NCI-H1092 (cell line): ENCODE measurements around the gene RNF114.
"Not testable (repeated sequence)": the region's sequence is repeated elsewhere in the genome, so short reads cannot be mapped to it uniquely, and the experiment has no call there.

Source experiments
- DNase-seq: peaks from one replicate; lab custom pipeline; 2025; lab: John Stamatoyannopoulos, UW

Gene RNF114, protein sequence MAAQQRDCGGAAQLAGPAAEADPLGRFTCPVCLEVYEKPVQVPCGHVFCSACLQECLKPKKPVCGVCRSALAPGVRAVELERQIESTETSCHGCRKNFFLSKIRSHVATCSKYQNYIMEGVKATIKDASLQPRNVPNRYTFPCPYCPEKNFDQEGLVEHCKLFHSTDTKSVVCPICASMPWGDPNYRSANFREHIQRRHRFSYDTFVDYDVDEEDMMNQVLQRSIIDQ

GRCh38 chr20:49936153-49937026 lies at the start of gene RNF114:
RNF114 (plus strand) TSS chr20:49936397; CDS start chr20:49936413, 16 bp downstream.
- peak; percentile 86 for DNase-seq

DNA sequence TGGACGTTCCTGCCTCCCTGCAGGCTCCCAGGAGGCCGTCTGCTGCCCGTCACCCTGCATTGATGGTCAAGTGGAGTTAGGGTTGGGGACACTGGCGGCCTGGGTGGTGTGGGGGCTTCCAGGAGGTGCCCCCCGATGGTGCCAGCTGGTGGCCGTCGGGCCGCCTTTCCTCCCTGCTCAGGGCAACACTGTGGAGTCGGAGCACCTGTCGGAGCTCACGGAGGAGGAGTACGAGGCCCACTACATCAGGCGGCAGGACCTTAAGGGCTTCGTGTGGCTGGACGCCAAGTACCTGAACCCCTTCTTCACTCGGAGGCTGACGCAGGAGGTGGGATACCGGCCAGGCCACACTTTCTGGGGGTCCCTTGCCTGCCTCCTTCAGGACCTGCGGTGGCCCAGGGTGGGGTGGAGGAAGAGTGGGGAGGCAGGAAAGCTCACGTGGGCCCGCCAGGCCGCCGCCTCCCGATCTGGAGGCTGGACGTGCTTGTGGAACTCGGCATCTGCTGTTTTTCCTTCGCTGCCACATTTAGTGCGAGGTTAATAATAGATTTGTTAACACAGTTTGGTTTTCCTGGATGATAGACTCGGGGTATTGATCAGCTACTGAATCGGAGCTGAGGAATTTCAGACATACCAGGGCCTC lies 49.5 kb upstream of the RNF114 start:
- no peak for DNase-seq

DNA sequence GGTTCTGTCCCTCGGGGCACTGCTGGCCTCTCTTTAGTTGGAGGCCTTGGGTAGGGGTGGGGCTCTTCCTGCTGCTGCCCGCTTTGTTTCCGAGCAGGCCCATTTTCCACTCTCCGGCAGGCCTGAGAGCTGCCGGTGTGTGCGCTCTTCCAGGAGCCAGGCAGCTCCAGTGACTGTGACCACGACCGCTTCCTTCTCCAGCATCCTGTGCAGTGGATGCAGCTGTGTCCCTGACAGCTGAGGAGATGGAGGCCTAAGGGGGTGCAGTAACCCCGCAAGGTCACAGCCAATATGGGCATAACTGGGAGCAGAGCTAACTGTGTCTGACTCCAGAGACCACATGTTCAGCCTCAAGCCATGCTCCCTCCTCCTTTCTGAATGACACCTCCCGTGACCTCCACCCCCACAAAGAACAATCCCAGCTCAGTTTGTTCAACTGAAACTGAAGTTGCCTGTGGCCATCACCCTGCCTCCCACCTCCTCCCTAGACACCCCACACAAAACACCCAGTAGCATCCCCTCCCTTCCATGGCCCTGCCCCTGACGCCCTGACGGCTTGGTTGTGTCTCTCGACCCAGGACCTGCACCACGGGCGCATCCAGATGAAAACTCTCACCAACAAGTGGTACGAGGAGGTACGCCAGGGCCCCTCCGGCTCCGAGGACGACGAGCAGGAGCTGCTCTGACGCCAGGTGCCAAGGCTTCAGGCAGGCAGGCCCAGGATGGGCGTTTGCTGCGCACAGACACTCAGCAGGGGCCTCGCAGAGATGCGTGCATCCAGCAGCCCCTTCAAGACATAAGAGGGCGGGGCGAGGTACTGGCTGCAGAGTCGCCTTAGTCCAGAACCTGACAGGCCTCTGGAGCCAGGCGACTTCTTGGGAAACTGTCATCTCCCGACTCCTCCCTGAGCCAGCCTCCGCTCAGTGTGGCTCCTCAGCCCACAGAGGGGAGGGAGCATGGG lies 48.7 kb upstream of the RNF114 start:
- no peak for DNase-seq

GRCh38 chr20:49888212-49889000 lies 47.8 kb upstream of the RNF114 start:
- peak; percentile 30 for DNase-seq

DNA sequence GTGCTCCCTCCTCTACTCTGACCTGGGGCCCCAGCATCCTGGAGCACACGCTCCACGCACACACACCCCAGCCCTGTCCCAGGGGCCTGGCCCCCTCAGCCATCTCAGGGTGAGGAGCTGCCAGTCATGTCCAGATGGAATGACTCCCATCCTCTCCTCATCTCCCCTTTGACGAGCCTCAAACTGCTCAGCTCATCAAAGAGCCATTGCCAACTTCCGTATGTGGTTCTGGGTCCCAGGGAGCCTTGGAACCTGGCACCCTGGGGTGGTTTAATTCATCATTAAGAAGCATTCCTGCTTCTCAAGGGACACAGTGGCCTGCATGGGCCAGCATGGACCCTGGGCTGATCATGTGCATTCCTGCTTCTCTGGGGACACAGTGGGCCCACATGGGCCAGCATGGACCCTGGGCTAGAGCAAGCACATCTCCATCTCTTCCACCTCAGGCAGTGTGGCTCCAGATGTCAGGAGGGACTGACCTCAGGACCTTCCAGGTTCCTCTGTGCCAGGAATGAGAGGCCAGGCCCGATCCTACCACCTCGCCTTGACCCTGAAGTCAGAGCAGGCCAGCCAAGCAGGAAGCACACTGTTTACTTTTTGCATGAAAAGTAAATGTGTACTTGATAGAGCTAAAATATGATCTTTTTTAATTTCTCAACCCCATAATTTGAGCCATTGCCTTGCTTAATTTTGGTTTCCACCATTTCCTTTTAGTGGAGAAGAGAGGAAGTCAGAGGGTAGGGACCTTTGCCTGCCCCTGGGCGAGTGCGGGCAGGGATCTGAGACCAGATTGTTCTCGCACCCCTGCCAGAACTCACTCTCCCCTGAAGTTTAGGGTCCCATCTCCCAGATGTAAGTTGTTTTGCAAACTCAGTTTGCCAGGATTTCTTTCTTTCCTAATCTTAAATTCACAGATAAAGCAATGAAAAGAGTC lies 46.9 kb upstream of the RNF114 start:
- no peak for DNase-seq

DNA sequence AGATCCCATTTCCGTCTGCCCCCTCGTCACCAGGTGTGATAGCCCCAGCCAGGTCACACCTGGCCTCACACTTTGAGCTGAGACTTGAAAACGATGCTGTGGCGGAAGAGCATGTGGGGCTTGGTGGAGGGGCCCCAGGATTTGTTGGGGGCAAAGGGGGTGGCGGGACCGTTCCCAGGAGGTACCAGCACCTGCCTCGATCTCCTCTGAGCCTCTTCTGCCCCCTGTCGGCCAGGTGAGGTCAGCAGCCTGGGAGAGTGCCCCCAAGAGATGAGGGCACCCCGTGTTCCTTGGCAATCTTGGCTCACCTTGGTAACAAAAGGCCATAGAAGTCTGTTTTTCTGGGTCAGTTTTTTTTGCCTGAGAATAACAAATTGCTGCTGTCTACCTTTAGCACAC lies 46.3 kb upstream of the RNF114 start:
- DNase-seq, result no peak

- no peak for DNase-seq
Observed at GRCh38 chr20:49890471-49891361, 45.5 kb upstream of the RNF114 start.

DNA sequence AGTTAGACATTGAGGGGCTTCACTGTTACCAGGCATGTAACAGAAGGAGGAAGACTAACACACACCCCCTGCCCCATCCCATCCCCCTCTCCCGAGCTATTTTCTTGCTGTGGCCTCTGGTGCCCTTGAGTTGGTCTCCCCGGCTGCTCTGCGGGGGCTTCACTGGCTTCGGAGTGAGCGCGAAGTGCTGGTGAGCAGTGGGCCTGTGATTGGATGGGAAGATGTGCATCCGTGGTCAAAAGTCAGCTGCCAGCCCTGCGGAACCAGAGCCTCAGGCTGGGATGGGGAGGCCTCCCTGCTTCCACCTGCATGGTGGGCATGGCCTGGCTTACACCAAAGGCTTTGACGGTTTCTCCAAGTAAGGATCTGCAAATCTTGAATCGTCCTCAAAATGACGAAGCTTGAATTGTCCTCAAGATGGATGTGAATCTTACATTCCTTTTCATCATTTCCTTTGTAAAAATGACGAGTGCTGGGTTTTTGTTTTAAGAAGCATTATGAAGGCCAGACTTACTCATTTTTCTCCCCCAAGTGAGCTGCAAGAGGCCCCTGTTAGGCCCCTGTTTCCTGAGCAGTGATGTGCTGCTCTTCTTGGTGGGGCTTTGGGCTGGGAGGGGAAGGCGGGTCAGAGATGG lies 44.6 kb upstream of the RNF114 start:
- DNase-seq, result no peak

DNA sequence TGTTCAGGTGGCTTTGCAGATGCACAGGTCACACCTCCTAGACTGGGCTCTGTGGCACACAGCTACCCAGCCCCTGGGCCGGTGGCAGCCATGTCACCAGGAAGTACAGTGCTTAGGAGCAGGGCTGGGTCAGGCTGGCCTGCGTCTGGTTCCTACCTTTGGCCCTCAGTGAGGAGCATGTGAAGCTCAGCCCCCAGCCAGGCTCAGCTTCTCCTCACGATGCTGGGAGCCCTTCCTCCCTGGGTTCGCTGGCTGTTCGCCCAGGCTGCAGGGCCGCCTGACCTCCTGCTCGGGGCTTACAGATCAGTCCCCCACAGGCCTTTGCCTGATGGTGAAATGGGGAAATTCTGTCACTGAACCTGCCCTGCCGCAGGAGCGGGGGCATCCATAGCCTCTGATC lies 43.9 kb upstream of the RNF114 start:
- no peak for DNase-seq

- no peak for DNase-seq
Observed at GRCh38 chr20:49892817-49893216, 43.4 kb upstream of the RNF114 start.

GRCh38 chr20:49893242-49894072 lies 42.7 kb upstream of the RNF114 start:
- no peak for DNase-seq

DNA sequence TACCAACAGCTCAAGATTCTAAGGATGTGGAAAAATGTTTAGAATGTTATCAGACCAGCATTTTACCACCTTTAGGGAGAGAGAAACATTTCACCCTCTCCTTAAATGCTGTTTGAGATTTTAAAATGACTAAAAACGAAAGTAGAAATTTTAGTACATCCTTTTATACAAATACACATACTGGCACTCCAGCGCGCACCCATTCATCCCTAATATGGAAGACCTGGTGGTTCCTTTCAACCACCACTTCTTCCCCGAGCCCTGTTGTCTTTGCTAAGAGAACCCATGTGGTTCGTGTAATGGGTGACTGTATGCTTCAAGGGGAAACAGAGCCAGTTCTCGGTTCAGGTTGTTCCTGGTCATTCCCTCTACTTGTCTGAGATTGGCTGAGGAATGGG lies 42.1 kb upstream of the RNF114 start:
- no peak for DNase-seq

- not testable (repeated sequence) for DNase-seq
Observed at GRCh38 chr20:49895474-49896093, 40.6 kb upstream of the RNF114 start.

DNA sequence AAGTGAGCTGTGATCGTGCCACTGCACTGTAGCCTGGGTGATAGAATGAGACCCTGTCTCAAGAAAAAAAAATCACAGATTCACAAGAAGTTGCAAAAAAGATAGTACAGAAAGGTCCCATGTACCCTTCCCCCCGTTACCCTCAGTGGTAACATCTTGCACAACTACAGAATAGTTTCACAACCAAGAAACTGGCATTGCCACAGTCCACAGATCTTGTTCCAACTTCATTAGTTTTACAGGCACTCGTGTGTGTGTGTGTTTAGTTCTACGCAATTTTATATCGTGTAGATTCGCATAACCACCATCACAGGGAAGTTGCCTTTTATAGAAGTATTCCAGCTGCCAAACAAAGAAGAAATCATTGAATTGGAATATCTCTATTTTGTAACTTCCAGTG lies 40.0 kb upstream of the RNF114 start:
- no peak for DNase-seq

- DNase-seq, result no peak
Observed at GRCh38 chr20:49899541-49900383, 36.4 kb upstream of the RNF114 start.

DNA sequence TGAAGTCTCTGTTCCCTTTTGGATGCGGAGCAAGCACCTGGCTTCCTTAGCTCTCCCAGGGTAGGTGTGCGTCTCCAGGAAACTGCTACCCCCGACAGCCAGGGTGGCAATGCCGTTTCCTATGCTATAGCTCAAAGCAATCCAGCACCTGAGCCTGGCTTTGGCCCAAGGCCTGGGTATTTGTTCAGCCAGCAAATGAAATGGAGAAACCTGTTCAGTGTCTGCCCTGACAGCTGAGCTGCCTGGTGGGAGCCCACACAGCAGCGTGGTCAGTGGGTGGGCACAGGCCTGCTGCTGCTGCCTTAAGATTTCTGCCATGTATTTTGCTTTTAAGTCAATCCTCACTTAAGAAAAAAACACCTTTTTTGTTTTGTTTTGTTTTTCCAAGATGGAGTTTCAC lies 34.6 kb upstream of the RNF114 start:
- peak; percentile 9 for DNase-seq
